NCI-H82 treated with DMSO at 0.1 percent for 48 hours (cell line): ENCODE data around the gene RHOXF1.
"Not testable (repeated sequence)": the region's sequence is repeated elsewhere in the genome, so short reads cannot be mapped to it uniquely, and the experiment has no call there.

Experiments used
- DNase-seq: peaks from one replicate; lab custom pipeline; 2025; ENCODE audit not compliant: unreplicated experiment; lab: John Stamatoyannopoulos, UW

Gene RHOXF1, protein sequence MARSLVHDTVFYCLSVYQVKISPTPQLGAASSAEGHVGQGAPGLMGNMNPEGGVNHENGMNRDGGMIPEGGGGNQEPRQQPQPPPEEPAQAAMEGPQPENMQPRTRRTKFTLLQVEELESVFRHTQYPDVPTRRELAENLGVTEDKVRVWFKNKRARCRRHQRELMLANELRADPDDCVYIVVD

GRCh38 chrX:120115438-120115963, at the start of gene RHOXF1:
TSS of gene RHOXF1 (minus strand) at chrX:120115913. CDS start at chrX:120115862, 51 bp downstream.
- no peak for DNase-seq

GRCh38 chrX:120159086-120159485, 43.4 kb upstream of the RHOXF1 start:
- not testable (repeated sequence) for DNase-seq

- not testable (repeated sequence) for DNase-seq
These were observed 42.6 kb upstream of the RHOXF1 start, which contains the start of gene RHOXF2 for GRCh38 chrX:120158313-120158712. TSS of gene RHOXF2 (plus strand) at chrX:120158613. CDS start at chrX:120158751, 138 bp downstream.

DNA sequence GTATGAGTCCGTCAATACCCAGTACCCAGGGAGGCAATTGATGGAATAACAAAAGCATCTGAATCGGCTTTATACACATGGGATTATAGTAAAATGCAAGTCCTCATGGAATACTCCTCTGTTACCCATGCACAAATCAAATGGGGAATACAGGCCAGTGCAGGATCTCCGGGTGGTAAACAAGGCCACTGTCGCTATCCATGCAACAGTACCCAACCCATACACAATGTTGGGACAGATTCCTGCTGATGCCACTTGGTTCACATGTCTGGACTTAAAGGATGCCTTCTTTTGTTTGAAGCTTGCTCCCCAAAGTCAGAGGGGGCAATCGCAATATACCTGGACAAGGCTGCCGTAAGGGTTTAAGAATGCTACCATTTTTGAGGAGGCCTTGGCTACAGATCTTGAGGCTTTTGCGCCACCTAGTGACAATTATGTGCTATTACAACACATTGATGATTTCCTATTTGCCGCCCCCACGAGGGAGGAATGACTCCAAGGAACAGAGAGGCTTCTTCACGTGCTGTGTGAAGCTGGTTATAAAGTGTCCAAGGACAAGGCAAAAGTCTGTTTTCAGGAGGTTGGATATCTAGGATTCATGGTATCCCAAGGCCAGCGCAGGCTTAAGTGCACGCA, 34.5 kb upstream of the RHOXF1 start:
- not testable (repeated sequence) for DNase-seq

DNA sequence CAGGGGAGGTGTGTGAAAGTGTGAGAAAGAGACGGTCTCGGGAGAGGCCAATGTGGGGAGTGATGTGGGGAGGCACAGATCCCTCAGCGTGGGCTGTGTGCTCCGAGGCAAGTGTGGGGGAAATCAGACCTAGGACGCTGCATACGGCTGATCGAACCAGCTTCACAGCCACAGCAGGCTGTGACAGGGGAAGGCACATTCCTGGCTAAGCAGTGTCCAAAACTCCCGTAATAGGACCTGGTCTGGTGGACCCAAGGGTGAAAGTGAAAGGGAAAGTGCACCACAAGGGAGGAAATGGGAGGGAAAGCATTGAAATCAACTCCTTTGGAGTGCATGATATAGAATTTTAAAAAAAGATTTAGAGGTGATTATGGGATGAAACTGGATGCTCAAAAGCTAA, 31.8 kb upstream of the RHOXF1 start:
- DNase-seq: no peak

- DNase-seq: not testable (repeated sequence)
These were observed 30.6 kb upstream of the RHOXF1 start for GRCh38 chrX:120146323-120146722.

- no peak for DNase-seq
These were observed 29.7 kb upstream of the RHOXF1 start for GRCh38 chrX:120145295-120145925.

- no peak for DNase-seq
These were observed 28.6 kb upstream of the RHOXF1 start for GRCh38 chrX:120144178-120144844.

DNA sequence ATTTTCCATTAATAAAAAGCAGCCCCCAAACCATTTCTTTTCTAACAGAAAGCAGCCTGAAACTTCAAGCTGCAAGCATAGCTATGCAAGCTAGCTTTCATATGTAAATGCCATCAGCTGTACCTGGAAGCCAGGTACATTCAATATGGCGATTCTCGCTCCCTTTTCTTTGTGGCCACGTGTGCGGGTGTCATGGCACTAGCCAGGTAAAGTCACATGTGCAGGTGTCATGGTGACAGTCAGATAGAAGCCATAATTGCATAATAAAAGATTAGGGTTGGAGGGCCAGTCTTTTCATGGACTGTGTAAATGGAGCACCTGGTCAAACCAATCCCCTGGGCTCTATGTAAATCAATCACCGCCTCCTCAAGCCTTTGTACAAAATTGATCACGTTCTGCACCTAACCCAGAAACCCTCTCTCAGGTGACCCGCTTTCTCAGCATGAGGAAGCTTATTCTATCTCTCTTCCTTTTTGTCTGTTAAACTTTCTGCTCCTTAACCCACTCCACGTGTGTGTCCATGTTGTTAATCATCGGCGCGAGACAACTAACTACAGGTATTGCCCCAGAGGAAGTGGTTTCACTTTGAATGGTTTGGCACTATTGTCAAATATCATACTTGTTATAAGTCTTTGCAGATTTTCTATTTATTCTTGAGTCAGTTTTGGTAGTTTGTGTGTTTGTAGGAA, 24.7 kb upstream of the RHOXF1 start:
- no peak for DNase-seq

GRCh38 chrX:120137439-120137838, 21.7 kb upstream of the RHOXF1 start:
- DNase-seq: no peak

- DNase-seq: no peak
These were observed 21.1 kb upstream of the RHOXF1 start for GRCh38 chrX:120136840-120137239.

GRCh38 chrX:120136128-120136527, 20.4 kb upstream of the RHOXF1 start:
- no peak for DNase-seq

GRCh38 chrX:120128306-120128846, 12.7 kb upstream of the RHOXF1 start:
- not testable (repeated sequence) for DNase-seq

DNA sequence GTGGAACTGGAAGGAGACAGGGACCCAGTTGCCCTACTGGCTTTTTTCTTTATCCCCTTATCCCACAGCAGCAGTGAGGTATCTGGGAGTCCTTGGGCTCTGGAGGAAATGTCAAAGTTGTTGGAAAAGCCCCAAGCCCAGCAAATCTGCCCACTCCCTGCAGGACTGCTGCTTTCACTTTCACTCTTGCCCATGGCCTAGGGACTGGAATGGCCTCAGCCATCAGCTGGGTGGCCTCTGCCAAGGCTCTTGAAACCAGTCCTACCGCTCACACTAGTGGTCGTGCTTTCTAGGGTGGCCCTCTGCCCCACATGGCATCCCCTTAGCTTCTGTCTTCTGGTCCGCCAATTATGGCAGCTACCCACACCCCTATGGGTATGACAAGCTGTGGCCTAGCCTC, 9.7 kb upstream of the RHOXF1 start:
- no peak for DNase-seq

- no peak for DNase-seq
These were observed 4.5 kb upstream of the RHOXF1 start for GRCh38 chrX:120120223-120120622.

DNA sequence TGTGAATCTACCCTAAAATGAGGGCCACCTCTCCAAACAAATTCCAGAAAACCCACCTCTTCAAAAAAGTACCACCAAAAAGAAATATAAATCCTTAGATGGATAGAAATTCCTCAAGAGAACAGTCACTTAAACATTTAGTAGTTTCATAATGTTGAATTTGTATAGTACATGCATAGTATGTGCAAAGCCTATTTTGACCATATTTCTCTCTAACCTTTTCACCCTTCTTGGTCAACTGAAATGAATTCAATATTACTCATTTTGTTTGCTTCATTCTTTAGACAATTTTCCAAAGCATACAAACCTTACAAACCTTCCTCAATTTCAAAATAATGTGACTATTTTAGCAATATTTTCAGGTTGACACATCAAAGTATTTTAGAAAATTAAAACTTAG, 4.1 kb downstream of the RHOXF1 start:
- DNase-seq: no peak

GRCh38 chrX:120109378-120109777, 6.3 kb downstream of the RHOXF1 start:
- no peak for DNase-seq

GRCh38 chrX:120104707-120105106, 11.0 kb downstream of the RHOXF1 start:
- DNase-seq: not testable (repeated sequence)

DNA sequence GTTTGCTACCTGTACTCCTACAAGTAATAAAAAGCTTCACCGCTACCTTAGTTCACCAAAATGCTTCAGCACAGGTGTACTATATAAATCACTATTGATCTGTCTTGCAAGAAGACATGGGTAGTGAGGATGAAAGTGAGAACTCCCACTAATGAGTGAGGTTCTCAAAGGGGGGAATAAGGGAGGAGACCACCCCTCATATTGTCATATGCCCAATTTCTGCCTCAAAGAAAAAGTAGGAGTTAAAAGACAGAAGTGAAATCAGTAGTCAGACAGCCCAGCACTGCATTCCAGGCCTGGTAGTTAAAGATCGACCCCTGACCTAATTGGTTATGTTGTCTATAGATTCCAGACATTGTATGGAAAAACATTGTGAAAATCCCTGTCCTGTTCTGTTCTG, 14.7 kb downstream of the RHOXF1 start:
- DNase-seq: not testable (repeated sequence)

GRCh38 chrX:120090208-120090607, 25.5 kb downstream of the RHOXF1 start:
- DNase-seq: no peak
